Keratinocyte (primary cell): ENCODE measurements around the gene ZRANB1. TPM values are rescaled to one million over a fixed set of nuclear protein-coding genes. Genes with fewer than 3 reads are reported as not detected.

Experiments used
- DNase-seq: peaks from one replicate; pipeline ENCODE4 v3.0.0-alpha.2; 2011; ENCODE audit warnings: low read depth, missing footprints, low spot score
- FAIRE-seq: peaks from 2 replicates; lab custom pipeline; 2011; peaks lifted over from hg19 to GRCh38; lab: Jason Lieb, UNC
- H2AFZ ChIP-seq: 2 replicates; pipeline ENCODE4 v1.6.0; 2012; ENCODE audit warnings: low read length, control low read depth, inconsistent platforms; ENCODE audit not compliant: control insufficient read depth
- H3K27ac ChIP-seq: 2 replicates; pipeline ENCODE4 v1.5.1; 2011; ENCODE audit warnings: low read length; ENCODE audit not compliant: control insufficient read depth, insufficient read depth
- H3K27me3 ChIP-seq: 3 replicates; pipeline ENCODE4 v1.6.0; 2011; ENCODE audit warnings: low read length; ENCODE audit not compliant: control insufficient read depth, insufficient read depth; ENCODE audit errors: extremely low read depth
- H3K36me3 ChIP-seq, 2 experiments: 2 replicates in 1 of 2; 3 replicates in 1 of 2; pipeline ENCODE4 v1.5.1; 2011; ENCODE audit warnings: low read length in 2 of 2, mild to moderate bottlenecking in 1 of 2; ENCODE audit not compliant: control insufficient read depth in 2 of 2, insufficient read depth in 2 of 2; ENCODE audit errors: extremely low read depth in 1 of 2
- H3K4me1 ChIP-seq: 3 replicates; pipeline ENCODE4 v1.5.1; 2011; ENCODE audit warnings: low read length; ENCODE audit not compliant: control insufficient read depth, insufficient read depth; ENCODE audit errors: extremely low read depth
- H3K4me2 ChIP-seq: 3 replicates; pipeline ENCODE4 v1.6.0; 2011; ENCODE audit warnings: low read depth, low read length; ENCODE audit not compliant: control insufficient read depth, insufficient read depth; ENCODE audit errors: extremely low read depth
- H3K4me3 ChIP-seq, 3 experiments: fragments of 200-600 bp in 1 of 3; sonication (generic) in 1 of 3; 2 replicates in 2 of 3; 3 replicates in 1 of 3; pipeline ENCODE4 v1.5.1; 2011 to 2016; ENCODE audit warnings: low read length in 3 of 3, mild to moderate bottlenecking in 3 of 3, control low read depth in 2 of 3, inconsistent platforms in 1 of 3, low read depth in 1 of 3, mixed read lengths in 1 of 3, mixed run types in 1 of 3, moderate library complexity in 1 of 3; ENCODE audit not compliant: control insufficient read depth in 2 of 3, insufficient read depth in 2 of 3; ENCODE audit errors: extremely low read depth in 1 of 3
- H3K79me2 ChIP-seq: 2 replicates; pipeline ENCODE4 v1.6.0; 2012; ENCODE audit warnings: low read length; ENCODE audit not compliant: control insufficient read depth, insufficient read depth
- H3K9ac ChIP-seq: 3 replicates; pipeline ENCODE4 v1.6.0; 2011; ENCODE audit warnings: low read length; ENCODE audit not compliant: control insufficient read depth, insufficient read depth; ENCODE audit errors: extremely low read depth
- H3K9me1 ChIP-seq: 3 replicates; pipeline ENCODE4 v1.6.0; 2011; ENCODE audit warnings: low read length; ENCODE audit not compliant: control insufficient read depth, insufficient read depth; ENCODE audit errors: extremely low read depth
- H3K9me3 ChIP-seq: 2 replicates; pipeline ENCODE4 v1.5.1; 2012; ENCODE audit warnings: low read depth, low read length; ENCODE audit not compliant: control insufficient read depth
- H4K20me1 ChIP-seq: 3 replicates; pipeline ENCODE4 v1.6.0; 2011; ENCODE audit warnings: low read length; ENCODE audit not compliant: control insufficient read depth, insufficient read depth; ENCODE audit errors: extremely low read depth
- EZH2 ChIP-seq: IDR thresholded peaks from one replicate; pipeline ENCODE4 v1.6.1; 2012; ENCODE audit warnings: inconsistent platforms, mild to moderate bottlenecking, low read length, moderate library complexity
- dilution Hi-C: fragments of 300-500 bp; cut with MboI; formaldehyde crosslinking; loops from one replicate; pipeline ENCODE4 v1.7.0; 2020; ENCODE audit warnings: low sequenced_read_pairs; ENCODE audit not compliant: extremely low pct_ligation_motif_present
- polyA plus RNA-seq, 5 experiments: library from polyadenylated mRNA; depleted of rRNA in 3 of 5; stranded (reverse) in 3 of 5; stranded (forward) in 1 of 5; unstranded in 1 of 5; fragments of >200 nt; gene quantifications; 1 replicate in 1 of 5; 2 replicates in 3 of 5; 3 replicates in 1 of 5; pipeline versions ENCODE4 v1.2.1 to v1.2.3, GENCODE V29; 2011 to 2012; ENCODE audit warnings: missing spikeins in 2 of 5, low read depth in 1 of 5, low replicate concordance in 1 of 5
- TF ChIP-seq, protein P1 (sequence below), 3 experiments: IDR thresholded peaks in 1 of 3; conservative IDR thresholded peaks in 1 of 3; optimal IDR thresholded peaks in 1 of 3; 2 replicates in 2 of 3; 3 replicates in 1 of 3; pipeline versions ENCODE3 to v1.5.1; 2011; ENCODE audit warnings: low read length in 3 of 3, mild to moderate bottlenecking in 3 of 3, moderate library complexity in 2 of 3, control low read depth in 1 of 3, inconsistent platforms in 1 of 3; ENCODE audit not compliant: insufficient read depth in 2 of 3; ENCODE audit errors: extremely low read depth in 1 of 3

Gene ZRANB1
- polyA plus RNA-seq, 1 donor (not counting 4 experiments of a cell fraction or from before 2014, with no cell fraction given): 9.3 TPM

DNA sequence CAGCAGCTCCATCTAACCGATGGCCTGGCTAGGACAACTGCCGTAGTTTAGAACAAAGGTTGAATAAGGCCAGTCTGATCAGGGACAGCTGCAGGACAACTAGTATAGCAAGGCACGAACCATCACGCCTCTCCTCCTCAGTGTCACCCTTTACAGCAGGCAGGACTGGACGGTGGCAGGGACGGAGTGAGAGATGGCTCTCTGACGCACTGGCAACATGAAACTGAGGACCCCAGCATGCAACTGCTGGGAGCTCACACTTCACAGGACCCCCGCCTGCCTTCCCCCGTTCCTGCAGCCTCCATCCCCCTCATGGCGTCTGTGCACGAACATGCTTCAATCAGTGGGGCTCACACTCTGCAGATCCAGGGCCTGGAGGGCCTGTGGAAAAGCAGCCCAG, 53.7 kb downstream of the ZRANB1 start:
- Histone ChIP-seq H3K9me1 (no peaks in the 10 kb centered on the region), H3K4me3 (no peak overlapping the region), H4K20me1 (no peaks in the 10 kb centered on the region), H3K79me2 (peaks cover 2% of the 10 kb centered on the region), H3K27me3 (no peaks in the 10 kb centered on the region), H3K36me3 (peaks cover 62 to 63% of the 10 kb centered on the region in 2 experiments), H3K4me2 (no peak overlapping the region), H3K4me1 (no peaks in the 10 kb centered on the region), H3K9me3 (no peaks in the 10 kb centered on the region), H2AFZ (no peak overlapping the region), H3K9ac (no peak overlapping the region), H3K27ac (no peak overlapping the region)
- no peak for TF ChIP-seq EZH2
- TF ChIP-seq, protein P1, sequence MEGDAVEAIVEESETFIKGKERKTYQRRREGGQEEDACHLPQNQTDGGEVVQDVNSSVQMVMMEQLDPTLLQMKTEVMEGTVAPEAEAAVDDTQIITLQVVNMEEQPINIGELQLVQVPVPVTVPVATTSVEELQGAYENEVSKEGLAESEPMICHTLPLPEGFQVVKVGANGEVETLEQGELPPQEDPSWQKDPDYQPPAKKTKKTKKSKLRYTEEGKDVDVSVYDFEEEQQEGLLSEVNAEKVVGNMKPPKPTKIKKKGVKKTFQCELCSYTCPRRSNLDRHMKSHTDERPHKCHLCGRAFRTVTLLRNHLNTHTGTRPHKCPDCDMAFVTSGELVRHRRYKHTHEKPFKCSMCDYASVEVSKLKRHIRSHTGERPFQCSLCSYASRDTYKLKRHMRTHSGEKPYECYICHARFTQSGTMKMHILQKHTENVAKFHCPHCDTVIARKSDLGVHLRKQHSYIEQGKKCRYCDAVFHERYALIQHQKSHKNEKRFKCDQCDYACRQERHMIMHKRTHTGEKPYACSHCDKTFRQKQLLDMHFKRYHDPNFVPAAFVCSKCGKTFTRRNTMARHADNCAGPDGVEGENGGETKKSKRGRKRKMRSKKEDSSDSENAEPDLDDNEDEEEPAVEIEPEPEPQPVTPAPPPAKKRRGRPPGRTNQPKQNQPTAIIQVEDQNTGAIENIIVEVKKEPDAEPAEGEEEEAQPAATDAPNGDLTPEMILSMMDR (optimal IDR thresholded peaks at IDR 0.05 in 1 of 3, IDR thresholded peaks at IDR 0.05 in 1 of 3, conservative IDR thresholded peaks at IDR 0.05 in 1 of 3; ENCODE audit: extremely low read depth in 1 of 3, insufficient read depth in 2 of 3, low read length in 3 of 3): no peak
- DNase-seq (no peak), FAIRE-seq (no peak)
- dilution Hi-C loops: no loop called here

DNA sequence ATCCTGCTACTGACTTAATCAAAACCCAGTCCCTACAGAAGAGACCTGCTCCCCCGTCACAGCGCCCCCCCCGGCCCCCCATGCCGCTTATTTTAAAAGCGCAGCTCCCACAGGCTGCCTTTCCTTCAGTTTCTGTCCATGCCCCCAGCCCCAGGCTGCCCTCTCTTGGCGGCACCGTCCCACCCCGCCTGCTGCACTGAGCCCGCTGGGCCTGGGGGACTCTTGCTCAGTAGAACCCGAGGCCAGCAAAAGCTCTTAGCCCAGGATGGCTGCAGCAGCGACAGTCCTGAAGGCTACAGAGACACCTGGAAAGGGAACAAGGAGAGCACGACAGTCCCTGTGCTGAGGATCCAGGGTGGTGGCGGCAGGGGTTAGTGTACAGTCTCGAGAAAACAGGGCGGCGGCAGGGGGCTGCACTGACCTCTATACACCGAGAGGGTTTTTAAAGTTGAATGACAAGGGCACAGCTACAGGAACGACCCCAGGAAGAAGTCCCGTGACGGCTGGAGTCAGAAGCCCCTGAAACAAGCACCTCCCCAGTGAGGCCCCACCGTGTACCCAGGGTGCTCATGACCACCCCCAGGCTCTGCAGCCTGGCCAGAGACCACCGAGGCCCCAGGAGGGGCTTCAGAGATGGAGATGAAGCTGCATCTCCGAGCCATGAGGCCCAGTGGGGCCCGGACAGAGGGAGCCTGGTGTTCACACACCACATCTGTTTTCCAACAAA, 54.4 kb downstream of the ZRANB1 start:
- Histone ChIP-seq H3K9me3 (no peaks in the 10 kb centered on the region), H3K4me3 (no peak overlapping the region), H3K4me1 (no peaks in the 10 kb centered on the region), H3K36me3 (peaks cover 58 to 62% of the 10 kb centered on the region in 2 experiments), H3K27me3 (no peaks in the 10 kb centered on the region), H3K79me2 (peaks cover 2% of the 10 kb centered on the region), H2AFZ (no peak overlapping the region), H3K27ac (no peak overlapping the region), H4K20me1 (no peaks in the 10 kb centered on the region), H3K4me2 (no peak overlapping the region), H3K9ac (no peak overlapping the region), H3K9me1 (no peaks in the 10 kb centered on the region)
- DNase-seq (no peak), FAIRE-seq (no peak)
- TF ChIP-seq, protein P1 (optimal IDR thresholded peaks at IDR 0.05 in 1 of 3, IDR thresholded peaks at IDR 0.05 in 1 of 3, conservative IDR thresholded peaks at IDR 0.05 in 1 of 3; ENCODE audit: extremely low read depth in 1 of 3, insufficient read depth in 2 of 3, low read length in 3 of 3): no peak
- TF ChIP-seq EZH2: no peak
- dilution Hi-C loops: no loop called here
